Stomach (tissue), 9 donors: ENCODE measurements around the gene DAPK2. TPM values are rescaled to one million over a fixed set of nuclear protein-coding genes. Genes with fewer than 3 reads are reported as not detected.

Experiments used
- DNase-seq, 2 donors: peaks; one replicate each; pipeline versions ENCODE4 v3.0.0 to v3.0.0-alpha.2; 2013 to 2019
- H3K27ac ChIP-seq, 5 donors: fragments of 200-600 bp in 4 of 5; sonication (generic) in 4 of 5; one replicate each; pipeline ENCODE4 v1.5.1; 2013 to 2019; ENCODE audit warnings: mild to moderate bottlenecking in 1 of 5, moderate library complexity in 1 of 5
- H3K27me3 ChIP-seq, 3 donors: fragments of 200-600 bp; sonication (generic); one replicate each; pipeline ENCODE4 v1.5.1; 2017 to 2019; ENCODE audit warnings: mixed run types in 1 of 3
- H3K36me3 ChIP-seq, 4 donors: fragments of 200-600 bp; sonication (generic); 1 replicate in 3 of 4; 2 replicates in 1 of 4; pipeline ENCODE4 v1.5.1; 2016 to 2019
- H3K4me1 ChIP-seq, 4 donors: fragments of 200-600 bp; sonication (generic); one replicate each; pipeline ENCODE4 v1.5.1; 2016 to 2019
- H3K4me3 ChIP-seq, 4 donors: fragments of 200-600 bp; sonication (generic) in 3 of 4; one replicate each; pipeline ENCODE4 v1.5.1; 2016 to 2019; ENCODE audit warnings: mild to moderate bottlenecking in 1 of 4
- H3K9me3 ChIP-seq, 4 donors: fragments of 200-600 bp; sonication (generic); one replicate each; pipeline ENCODE4 v1.5.1; 2016 to 2019
- CTCF ChIP-seq, 7 experiments: fragments of 450-650 bp in 4 of 7; fragments of 200-600 bp in 3 of 7; sonication (generic) in 3 of 7; IDR thresholded peaks; one replicate each; pipeline ENCODE4 v1.5.1; 2016 to 2019; ENCODE audit warnings: antibody characterized with exemption in 7 of 7, control low read depth in 2 of 7, mild to moderate bottlenecking in 1 of 7
- EP300 ChIP-seq: sonication (generic); formaldehyde crosslinking; IDR thresholded peaks from one replicate; pipeline ENCODE4 v1.6.1; 2017; ENCODE audit warnings: antibody characterized with exemption
- POLR2A ChIP-seq, 4 donors: fragments of 450-650 bp; IDR thresholded peaks; one replicate each; pipeline ENCODE4 v1.6.1; 2016; ENCODE audit warnings: antibody characterized with exemption in 4 of 4, control low read depth in 2 of 4, mild to moderate bottlenecking in 1 of 4, moderate library complexity in 1 of 4
- POLR2AphosphoS5 ChIP-seq, 3 donors: sonication (generic); formaldehyde crosslinking; IDR thresholded peaks; one replicate each; pipeline ENCODE4 v1.6.1; 2016; ENCODE audit warnings: antibody characterized with exemption in 3 of 3
- WGBS, 5 donors: extraction: QIAGEN DNeasy Blood & Tissue Kit in 3 of 5; methylation state at CpG; one replicate each; pipeline versions ENCODE4 v1.1.5 to v1.1.7; 2013 to 2018; 5-methylcytosine and 5-hydroxymethylcytosine counted together
- intact Hi-C: fragments of 100-400 bp; cut with DNase I; formaldehyde crosslinking; loops from one replicate; pipeline ENCODE4 v1.15.1; 2023; ENCODE audit warnings: low total_unique reads
- polyA plus RNA-seq, 3 donors: library from polyadenylated mRNA; stranded (reverse); fragments of 200-250 nt; gene quantifications; one replicate each; pipeline ENCODE4 v1.2.3, GENCODE V29; 2013
- total RNA-seq, 5 donors: library from RNA; depleted of rRNA; stranded (reverse); fragments of >200 nt; gene quantifications; one replicate each; pipeline versions ENCODE4 v1.1.0 to v1.2.3, GENCODE V29; 2014 to 2016
- donor health status: healthy with polysubstance abuse.
- donor health status: Bipolar disorder and iron deficiency.
- donor health status: healthy.

Gene DAPK2
- total and polyA plus RNA-seq, 8 donors: 5.2 to 178 (median 16.6) TPM

GRCh38 chr15:64092864-64093626 is 46.8 kb upstream of the DAPK2 start:
- TF ChIP-seq POLR2AphosphoS5 (IDR thresholded peaks at IDR 0.05) (peak in 1 of 3 donors; percentile 5), EP300 (no peak)
- Histone ChIP-seq H3K27ac (peak overlapping the region; percentile 79 to 95 (median 92)), H3K9me3 (no peaks in the 10 kb centered on the region), H3K36me3 (peaks cover 0 to 20% (median 17%) of the 10 kb centered on the region in 4 donors), H3K4me3 (peak overlapping the region; percentile 63 to 88 (median 80)), H3K4me1 (peaks cover 32 to 84% (median 55%) of the 10 kb centered on the region in 4 donors), H3K27me3 (no peaks in the 10 kb centered on the region)
- WGBS, 5 donors: 2 to 3% (median 2%) methylated on average over 22 of the region's 22 CpGs
- intact Hi-C loops: loop anchor here (10.0 kb wide), 1 partner anchor 62 kb away; the partner anchor contains the start of gene SNX22
- DNase-seq: peak; percentile 50 to 76

- Histone ChIP-seq H3K4me1 (peaks cover 24 to 76% (median 48%) of the 10 kb centered on the region in 4 donors), H3K4me3 (peak overlapping the region in 2 of 4 donors; percentile 83 to 88), H3K9me3 (no peaks in the 10 kb centered on the region), H3K27me3 (no peaks in the 10 kb centered on the region), H3K36me3 (peaks cover 0 to 28% (median 25%) of the 10 kb centered on the region in 4 donors), H3K27ac (peak overlapping the region in 4 of 5 donors; percentile 85 to 95 (median 92))
- TF ChIP-seq POLR2A (IDR thresholded peaks at IDR 0.05) (no peak), CTCF (IDR thresholded peaks at IDR 0.05) (no peak), POLR2AphosphoS5 (IDR thresholded peaks at IDR 0.05) (no peak), EP300 (no peak)
- intact Hi-C loops: loop anchor here (10.0 kb wide), 1 partner anchor 63 kb away; the partner anchor contains the start of gene SNX22
- peak in 1 of 2 donors; percentile 14 for DNase-seq
These were observed 46.0 kb upstream of the DAPK2 start for GRCh38 chr15:64092075-64092820.

GRCh38 chr15:64090527-64090926 is 44.2 kb upstream of the DAPK2 start:
- no peaks in the 10 kb centered on the region for H3K27me3 ChIP-seq
- DNase-seq: peak in 1 of 2 donors; percentile 23
- intact Hi-C loops: loop anchor here (10.0 kb wide), 1 partner anchor 64 kb away; the partner anchor contains the start of gene SNX22
- peak overlapping the region in 3 of 5 donors; percentile 21 to 58 (median 55) for H3K27ac ChIP-seq
- 77 to 90% (median 80%) methylated on average over 3 of the region's 3 CpGs for WGBS, 5 donors
- TF ChIP-seq EP300: no peak
- TF ChIP-seq POLR2A (IDR thresholded peaks at IDR 0.05): no peak
- TF ChIP-seq POLR2AphosphoS5 (IDR thresholded peaks at IDR 0.05): no peak
- no peak for TF ChIP-seq CTCF (IDR thresholded peaks at IDR 0.05)
- peaks cover 17 to 65% (median 39%) of the 10 kb centered on the region in 4 donors for H3K4me1 ChIP-seq
- no peaks in the 10 kb centered on the region for H3K9me3 ChIP-seq
- H3K36me3 ChIP-seq: peaks cover 0 to 45% (median 42%) of the 10 kb centered on the region in 4 donors
- H3K4me3 ChIP-seq: no peak overlapping the region

GRCh38 chr15:64089543-64090280 is 43.4 kb upstream of the DAPK2 start:
- Histone ChIP-seq H3K27me3 (no peaks in the 10 kb centered on the region), H3K4me1 (peaks cover 9 to 57% (median 31%) of the 10 kb centered on the region in 4 donors), H3K36me3 (peaks cover under 1 to 53% (median 51%) of the 10 kb centered on the region in 4 donors), H3K9me3 (no peaks in the 10 kb centered on the region), H3K27ac (peak overlapping the region in 3 of 5 donors; percentile 21 to 58 (median 55)), H3K4me3 (no peak overlapping the region)
- peak in 1 of 2 donors; percentile 17 for DNase-seq
- intact Hi-C loops: loop anchor here (10.0 kb wide), 1 partner anchor 65 kb away; the partner anchor contains the start of gene SNX22
- WGBS, 5 donors: 80 to 92% (median 85%) methylated on average over 12 of the region's 12 CpGs
- TF ChIP-seq EP300: no peak
- TF ChIP-seq POLR2AphosphoS5 (IDR thresholded peaks at IDR 0.05): no peak
- TF ChIP-seq POLR2A (IDR thresholded peaks at IDR 0.05): no peak
- no peak for TF ChIP-seq CTCF (IDR thresholded peaks at IDR 0.05)
